Pulmonary artery endothelial cell (primary cell): ENCODE data around the gene CTIF. TPM values are rescaled to one million over a fixed set of nuclear protein-coding genes. Genes with fewer than 3 reads are reported as not detected.

Source experiments
- DNase-seq: peaks from one replicate; pipeline ENCODE4 v3.0.0-alpha.2; 2011; ENCODE audit warnings: low read depth, low spot score
- total RNA-seq: library from RNA; depleted of rRNA; stranded (reverse); fragments of >200 nt; gene quantifications from 2 replicates; pipeline ENCODE4 v1.2.3, GENCODE V29; 2014

The CTIF gene
- total RNA-seq, 1 donor from 2014 or later, result 15.2 TPM

DNA sequence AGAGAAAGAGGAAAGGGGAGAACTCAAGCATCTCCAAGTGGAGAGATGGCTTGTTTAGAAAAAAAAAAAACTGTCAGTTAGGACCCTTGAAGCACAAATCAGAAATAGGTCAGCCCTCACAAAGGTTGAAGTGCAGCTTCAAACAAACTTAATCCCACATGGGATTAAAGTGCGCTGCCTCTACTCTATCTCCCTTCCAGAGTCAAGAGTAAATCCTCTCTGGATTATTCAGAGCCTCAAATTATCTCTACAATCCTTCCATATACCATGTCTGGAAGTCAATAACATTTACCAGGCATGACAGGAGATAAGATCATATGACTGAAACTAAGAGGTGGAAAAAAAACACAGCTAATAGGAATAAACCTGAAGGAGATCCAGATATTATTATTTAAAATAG lies 342.1 kb downstream of the CTIF start:
- DNase-seq, result no peak

DNA sequence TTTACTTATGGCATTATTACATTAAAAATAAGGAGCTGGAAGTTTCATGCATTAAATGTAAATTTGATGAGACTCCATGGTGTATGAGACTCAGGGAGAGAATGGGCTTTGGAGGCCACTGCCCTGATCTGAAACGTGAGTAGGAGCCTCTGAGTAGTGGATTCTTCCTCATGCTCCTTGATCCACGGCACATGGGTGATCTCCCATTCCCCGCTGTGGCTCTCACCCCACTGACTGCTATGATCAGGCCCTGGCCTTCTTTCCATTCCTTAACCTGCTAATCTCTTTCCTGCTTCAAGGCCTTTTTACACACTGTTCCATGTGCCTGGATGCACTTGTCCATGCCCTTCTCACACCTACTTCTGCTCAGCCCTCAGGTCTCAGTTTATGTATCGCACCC lies 343.5 kb downstream of the CTIF start:
- DNase-seq, result no peak

GRCh38 chr18:48884306-48884705 lies 345.5 kb downstream of the CTIF start:
- no peak for DNase-seq

GRCh38 chr18:48884771-48885170 lies 345.9 kb downstream of the CTIF start:
- no peak for DNase-seq

DNA sequence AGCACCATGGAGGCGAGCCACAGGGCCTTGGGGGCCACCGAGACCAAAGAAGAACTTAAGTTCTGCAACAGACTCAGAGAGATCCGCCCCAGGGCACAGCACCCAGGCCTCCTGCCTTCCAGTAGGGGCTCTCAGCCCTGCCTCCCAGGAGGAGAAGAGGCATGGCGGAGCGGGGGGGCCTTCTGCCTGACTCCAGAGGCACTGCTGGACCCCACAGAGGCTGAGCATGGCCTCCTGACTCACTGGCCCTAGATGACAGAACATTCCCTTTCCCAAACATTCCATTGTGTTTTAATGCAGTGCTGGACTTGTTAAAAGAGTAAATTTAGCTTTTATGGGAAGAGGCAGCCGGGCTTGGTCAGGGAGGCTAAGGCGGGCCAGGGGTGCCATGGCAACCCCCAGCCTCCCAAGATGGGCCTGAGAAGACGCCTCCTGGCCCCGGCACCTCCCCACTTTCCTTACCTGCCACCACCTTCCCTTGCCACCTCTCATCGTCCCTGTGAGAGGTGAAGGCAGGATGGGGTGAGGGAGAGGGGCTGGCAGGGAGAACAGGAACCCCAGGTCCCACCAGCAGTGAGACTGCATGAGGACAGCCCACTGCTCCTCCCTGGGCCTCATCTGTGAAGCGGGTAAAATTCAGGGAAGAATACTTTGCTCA lies 346.6 kb downstream of the CTIF start:
- no peak for DNase-seq

DNA sequence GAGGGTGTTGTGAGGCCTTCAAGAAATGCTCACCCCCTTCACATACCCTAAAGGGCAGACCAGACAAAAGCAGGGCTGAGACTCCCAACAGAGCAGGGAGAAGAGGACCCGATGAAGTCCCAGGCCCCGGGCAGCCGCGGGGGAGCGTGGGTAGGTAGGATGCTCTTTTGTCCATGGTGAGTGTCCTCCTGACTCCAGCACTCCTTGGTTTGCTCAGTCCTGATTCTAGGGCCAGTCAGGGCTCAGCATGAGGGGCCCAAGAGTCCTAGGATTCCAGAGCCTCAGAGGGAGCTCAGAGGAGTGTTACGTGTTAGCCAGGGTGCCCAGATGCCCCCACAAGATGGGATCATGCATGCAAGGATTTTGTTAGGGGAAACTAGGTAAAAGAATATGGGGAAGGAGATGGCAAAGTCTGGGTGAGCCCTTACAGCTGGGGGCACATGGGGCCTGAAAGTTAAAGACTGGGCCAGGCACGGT lies 347.1 kb downstream of the CTIF start:
- DNase-seq, result no peak

DNA sequence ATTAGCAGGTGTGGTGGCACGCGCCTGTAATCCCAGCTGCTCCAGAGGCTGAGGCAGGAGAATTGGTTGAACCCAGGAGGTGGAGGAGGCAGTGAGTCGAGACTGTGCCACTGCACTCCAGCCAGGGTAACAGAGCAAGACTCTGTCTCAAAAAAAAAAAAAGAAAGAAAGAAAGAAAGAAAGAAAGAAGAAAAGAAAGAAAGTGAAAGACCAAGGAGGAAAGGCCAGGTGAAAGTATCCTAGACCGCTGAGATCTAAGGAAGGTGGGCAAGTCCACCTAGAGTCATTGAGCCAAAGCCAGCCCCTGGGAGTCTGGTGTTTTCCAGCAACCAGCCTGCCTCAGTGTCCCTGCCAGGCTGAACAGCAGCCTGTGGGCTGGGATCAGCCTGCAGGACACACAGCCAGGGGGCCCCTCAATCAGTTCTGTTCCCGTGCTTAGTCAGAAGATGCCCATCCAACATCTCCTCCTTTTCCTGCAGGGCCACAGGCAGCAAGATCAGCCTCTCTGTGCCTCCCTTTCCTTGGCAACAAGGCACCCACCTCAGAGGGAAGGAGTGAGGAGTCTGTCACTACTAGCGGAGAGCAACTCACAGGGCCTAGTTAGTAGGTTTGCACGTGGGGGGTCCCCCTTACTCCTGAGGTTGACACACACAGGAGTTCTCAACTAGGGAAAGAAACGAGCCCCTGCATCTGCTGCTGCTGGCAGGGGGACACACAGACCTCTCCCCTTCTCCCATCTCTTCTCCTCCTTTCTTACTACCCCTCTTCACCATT lies 347.9 kb downstream of the CTIF start:
- no peak for DNase-seq

DNA sequence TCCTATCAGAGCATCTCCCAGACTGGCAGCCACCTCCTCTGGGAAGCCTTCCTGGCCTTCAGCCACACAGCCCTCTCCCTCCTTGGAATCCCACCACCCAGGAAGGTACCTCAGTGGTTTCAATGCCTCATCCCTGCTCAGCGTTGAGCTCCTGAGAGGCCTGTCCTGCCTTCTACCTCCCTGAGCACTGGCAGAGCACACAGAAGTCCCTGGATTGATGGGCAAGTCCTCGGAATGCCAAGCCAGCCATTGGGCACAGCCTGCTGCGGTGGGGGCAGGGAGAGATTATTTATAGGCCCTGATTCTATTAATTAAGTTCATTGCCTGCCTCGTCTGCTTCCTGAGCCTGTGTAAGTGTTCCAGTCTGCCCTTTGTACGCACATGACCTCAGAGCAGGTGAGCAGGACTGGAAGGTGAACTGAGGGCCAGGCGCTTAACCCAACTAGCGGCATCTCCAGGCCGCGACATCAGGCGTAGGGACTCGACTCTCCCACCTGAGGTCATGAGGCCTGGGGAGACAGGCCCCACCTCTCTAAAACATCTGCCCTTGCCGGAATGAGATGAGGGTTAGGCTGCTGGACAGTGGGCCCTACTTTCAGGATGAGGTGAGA lies 348.6 kb downstream of the CTIF start:
- no peak for DNase-seq

- DNase-seq, result no peak
Observed at GRCh38 chr18:48887905-48888772, 349.3 kb downstream of the CTIF start.

- no peak for DNase-seq
Observed at GRCh38 chr18:48888773-48889080, 349.9 kb downstream of the CTIF start.

GRCh38 chr18:48889115-48889941 lies 350.5 kb downstream of the CTIF start:
- no peak for DNase-seq

GRCh38 chr18:48889981-48890762 lies 351.3 kb downstream of the CTIF start:
- DNase-seq, result no peak

GRCh38 chr18:48891721-48892120 lies 352.9 kb downstream of the CTIF start:
- no peak for DNase-seq

- DNase-seq, result no peak
Observed at GRCh38 chr18:48892146-48892855, 353.5 kb downstream of the CTIF start.

DNA sequence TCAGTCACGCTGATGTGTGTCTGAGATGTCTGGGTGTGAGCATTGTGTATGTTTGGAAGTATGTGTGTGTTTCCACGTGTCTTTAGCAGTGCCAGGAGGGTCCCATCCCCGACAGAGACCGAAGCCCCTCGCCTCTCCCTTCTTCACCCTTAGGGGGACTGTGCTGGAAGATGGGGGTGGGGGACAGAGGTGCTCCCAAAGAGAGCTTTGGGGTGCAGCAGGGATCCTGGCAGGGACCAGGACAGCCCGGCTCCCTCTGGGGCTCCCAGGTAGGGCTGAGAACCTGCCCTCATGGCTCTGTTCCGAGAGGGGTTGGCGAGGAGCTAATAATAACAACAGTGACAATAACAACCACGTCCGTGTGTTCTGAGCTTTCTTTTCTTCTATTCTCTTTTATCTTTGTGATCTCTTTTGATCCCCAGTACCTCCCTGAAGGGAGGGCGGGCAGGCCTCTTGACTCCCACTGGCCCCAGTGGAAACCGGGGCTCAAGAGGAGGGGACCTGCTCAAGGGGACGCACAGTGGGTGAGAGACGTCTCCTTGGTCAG lies 354.3 kb downstream of the CTIF start:
- DNase-seq, result no peak

GRCh38 chr18:48893608-48894600 lies 355.1 kb downstream of the CTIF start:
- no peak for DNase-seq

- no peak for DNase-seq
Observed at GRCh38 chr18:48894799-48895346, 356.0 kb downstream of the CTIF start.
